GM20431 (cell line): Measurements from ENCODE around the gene PACSIN2.

Experiments used
- in situ Hi-C: fragments of 300-500 bp; cut with MseI, MboI; formaldehyde crosslinking; loops from one replicate; pipeline ENCODE4 v1.15.0; 2020; ENCODE audit warnings: low sequenced_read_pairs; ENCODE audit not compliant: unreplicated experiment

PACSIN2 gene

DNA sequence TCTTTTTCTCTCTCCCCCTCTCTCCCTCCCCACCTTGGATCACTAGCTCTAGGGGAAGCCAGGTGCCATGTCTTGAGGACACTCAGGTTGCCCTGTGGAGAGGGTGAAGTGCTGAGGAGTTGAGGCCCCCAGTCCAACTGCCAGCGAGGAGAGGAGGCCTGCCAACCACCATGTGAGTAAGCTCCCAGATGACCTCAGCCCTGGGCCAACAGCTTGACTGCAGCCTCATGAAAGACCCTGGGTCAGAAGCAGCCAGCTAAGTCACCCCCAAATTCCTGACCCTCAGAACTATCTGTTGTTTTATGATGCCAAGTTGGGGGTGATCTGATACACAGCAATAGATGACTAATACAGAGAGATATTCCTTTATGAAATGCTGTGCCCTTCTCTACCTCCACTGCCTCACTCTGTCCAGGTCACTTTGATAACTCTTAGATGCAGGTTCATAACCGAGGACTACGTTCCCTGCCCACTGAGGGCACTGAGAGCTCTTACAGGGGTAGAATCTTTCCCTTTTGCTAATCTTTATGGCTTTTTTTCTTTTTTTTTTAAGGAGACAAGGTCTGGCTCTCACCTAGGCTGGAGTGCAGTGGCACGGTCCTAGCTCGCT, 165.9 kb downstream of the PACSIN2 start:
- in situ Hi-C loops: no loop called here

DNA sequence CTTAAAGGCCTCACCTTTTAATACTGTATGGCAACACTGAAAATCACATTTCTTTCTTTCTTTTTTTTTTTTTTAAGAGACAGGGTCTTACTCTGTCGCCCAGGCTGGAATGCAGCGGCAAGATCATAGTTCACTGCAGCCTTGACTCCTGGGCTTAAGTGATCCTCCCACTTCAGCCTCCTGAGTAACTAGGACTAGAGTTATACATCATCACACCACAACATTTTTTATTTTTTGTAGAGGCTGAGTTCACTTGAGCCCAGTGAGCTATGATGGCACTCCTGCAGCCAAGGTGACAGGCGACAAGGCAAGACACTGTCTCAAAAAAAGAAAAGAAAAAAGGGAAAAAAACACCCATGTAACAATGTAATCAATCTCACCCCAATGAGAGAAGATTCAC, 167.8 kb downstream of the PACSIN2 start:
- in situ Hi-C loops: no loop called here

DNA sequence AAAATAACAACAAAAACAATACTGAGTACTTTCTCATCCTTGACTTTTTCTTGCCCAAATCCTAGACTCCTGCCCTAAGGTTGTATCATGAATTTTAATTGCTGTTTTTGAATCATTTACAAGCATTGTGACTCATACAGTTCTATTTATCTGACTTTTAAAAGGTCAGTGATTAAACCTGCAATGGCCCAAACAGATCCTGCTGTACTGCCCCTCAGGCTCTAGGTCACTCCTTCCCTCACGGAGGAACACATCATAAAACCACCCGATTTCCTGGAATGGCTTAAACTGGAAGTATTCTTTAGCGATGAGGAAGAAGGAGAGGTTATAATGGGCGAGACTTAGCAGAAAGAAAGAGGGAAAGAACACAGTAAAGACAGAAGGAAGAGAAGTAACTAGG, 170.2 kb downstream of the PACSIN2 start:
- in situ Hi-C loops: no loop called here

DNA sequence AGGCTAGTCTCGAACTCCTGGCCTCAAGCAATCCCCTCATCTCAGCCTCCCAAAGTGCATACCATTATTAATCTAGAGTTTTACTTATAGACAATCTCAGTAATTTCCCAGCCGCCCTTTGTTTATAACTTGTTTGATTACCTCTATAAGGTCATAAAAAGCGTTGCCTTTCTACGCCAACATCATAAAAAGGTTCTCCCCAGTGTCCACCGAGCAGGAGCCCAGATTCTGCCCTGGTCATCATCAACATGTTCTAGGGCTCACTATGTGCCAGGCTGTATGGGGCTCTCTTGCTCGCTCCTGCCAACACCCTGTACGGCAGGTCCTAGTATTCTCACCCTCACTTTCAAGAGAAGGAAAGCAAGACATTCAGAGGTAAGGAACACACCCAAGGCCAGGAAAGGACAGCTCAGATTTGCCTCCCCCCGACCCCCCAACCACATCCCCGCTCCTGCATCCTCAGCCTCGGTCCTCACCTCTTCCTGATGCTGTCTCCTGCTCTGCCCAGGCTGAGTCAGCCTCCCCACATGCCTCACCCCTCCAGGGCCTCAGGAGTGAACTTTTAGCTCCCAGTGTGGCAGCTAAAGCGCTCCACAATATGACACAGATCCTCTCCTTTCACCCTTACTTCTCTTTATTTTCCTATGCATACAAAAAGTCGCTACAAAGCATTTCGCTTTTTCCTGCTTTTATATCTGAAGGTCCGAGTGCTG, 172.1 kb downstream of the PACSIN2 start:
- in situ Hi-C loops: no loop called here

DNA sequence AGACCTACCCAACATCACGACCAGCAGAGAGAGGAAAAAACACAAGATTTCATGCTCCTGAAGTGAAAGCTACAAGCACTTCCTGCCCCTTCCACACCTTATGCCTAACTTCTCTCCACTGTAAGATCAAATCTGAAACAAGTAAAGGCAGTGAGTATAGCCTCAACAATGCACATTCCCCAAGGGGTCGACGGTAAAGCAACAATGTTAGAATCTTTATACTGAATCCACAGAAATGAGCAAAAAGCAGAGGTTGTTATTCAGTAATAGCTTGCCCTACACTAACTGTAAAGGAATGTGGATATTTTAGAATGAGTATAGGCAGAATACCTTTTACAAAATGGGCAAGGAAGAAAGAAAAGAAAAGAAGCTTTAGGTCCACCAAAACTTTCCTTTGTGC, 173.5 kb downstream of the PACSIN2 start:
- in situ Hi-C loops: no loop called here

DNA sequence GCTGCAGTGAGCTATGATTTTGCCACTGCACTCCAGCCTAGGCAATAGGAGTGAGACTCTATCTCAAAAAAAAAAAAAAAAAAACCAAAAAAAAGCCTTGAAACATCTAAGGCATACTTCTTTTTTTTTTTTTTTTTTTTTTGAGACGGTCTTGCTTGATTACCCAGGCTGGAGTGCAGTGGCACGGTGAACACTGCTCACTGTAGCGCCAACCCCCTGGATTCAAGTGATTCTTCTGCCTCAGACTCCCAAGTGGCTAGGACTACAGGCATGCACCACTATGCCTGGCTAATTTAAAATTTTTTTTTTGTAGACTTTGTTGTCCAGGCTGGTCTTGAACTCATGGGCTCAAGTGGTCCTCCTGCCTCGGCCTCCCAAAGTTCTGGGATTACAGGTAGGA, 177.4 kb downstream of the PACSIN2 start:
- in situ Hi-C loops: no loop called here

DNA sequence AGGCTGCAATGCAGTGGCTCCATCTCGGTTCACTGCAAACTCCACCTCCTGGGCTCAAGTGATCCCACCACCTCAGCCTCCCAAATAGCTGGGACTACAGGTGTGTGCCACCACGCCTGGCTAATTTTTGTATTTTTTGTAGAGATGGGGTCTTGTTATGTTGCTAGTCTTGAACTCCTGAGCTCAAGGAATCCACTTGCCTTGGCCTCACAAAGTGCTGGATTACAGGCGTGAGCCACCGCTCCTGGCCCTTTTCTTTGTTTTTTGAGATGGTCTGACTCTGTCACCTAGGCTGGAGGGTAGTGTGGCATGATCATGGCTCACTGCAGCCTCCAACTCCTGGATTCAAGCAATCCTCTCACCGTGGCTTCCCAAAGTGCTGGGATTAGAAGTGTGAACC, 178.9 kb downstream of the PACSIN2 start:
- in situ Hi-C loops: no loop called here

DNA sequence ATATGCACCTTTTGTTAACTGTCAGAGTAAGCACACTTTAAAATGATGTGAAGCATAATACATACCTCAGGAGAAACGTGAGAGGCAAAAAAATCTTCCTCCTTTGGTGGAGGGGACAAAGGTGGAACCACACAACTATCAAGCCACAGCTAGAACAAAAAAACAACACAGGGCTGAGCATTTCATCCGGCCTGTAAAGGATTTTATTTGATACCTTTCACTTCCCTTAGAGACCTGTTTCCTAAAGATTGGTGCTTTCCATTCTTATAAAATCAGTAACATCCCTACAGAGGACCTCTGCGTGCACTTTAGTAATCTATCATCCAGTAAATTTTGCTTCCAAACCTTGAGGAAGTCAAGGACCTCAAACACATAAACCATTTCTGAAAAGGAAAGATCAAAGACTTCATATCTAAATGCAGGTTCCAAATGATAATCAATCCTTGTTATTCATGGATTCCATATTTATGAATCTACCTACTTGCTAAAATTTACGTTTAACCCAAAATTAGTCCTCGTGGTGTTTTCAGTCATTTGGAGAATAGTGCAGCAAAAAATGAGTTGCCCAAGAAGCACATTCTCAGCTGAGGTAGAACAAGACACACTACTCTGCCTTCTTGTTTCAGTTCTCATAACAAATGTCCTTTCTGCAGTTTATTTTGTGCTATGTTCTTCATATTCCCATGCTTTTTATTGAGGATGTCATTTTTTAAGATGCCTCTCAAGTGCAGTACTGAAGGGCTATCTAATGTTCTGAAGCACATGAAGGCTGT, 180.6 kb downstream of the PACSIN2 start:
- in situ Hi-C loops: no loop called here

DNA sequence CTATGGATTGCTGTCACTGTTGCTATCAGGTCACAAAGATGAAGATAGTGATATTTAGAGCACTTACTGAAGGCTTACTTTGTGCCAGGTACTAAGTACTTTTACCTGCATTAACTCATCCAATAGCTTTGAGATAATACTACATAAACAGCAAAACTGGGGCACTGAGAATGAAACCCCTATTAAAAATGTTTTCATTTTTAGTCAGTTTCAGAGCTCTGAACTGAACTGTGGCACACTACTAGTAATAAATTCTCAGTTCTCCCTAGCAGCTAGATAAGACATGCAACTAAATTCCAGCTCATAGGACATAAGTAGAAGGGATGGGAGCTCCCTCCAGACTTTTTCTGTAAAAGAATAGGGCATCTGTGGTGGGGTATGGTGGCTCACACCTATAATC, 181.8 kb downstream of the PACSIN2 start:
- in situ Hi-C loops: no loop called here

DNA sequence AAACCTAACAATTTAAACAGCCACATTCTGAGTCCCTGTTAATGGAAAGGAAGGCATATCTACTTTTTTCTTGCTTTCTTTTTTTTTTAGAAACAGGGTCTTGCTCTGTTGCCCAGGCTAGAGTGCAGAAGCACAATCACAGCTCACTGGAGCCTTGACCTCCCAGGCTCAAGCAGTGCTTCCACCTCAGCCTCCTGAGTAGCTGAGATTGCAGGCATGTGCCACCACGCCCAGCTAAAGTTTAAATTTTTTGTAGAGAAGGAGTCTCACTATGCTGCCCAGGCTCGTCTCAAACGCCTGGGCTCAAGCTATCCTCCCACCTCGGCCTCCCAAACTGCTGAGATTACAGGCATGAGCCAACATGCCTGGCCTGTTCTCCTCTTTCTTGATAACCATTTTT, 183.2 kb downstream of the PACSIN2 start:
- in situ Hi-C loops: no loop called here

DNA sequence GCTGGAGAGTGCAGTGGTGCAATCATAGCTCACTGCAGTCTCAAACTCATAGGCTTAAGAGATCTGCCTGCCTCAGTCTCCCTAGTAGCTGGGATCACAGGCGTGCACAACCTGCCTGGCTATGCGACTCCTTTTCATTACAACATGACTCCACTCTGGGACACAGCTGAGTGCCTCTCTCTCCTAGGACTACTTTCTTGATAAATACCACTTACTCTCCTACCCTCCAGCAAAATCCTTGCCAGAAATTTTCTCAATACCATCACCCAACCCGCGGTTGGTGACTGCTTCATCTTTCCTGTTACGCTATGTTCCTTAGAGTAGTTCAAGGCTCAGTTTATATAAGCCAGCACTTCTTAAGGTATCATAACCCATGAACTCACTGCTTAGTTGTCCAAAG, 184.8 kb downstream of the PACSIN2 start:
- in situ Hi-C loops: no loop called here

DNA sequence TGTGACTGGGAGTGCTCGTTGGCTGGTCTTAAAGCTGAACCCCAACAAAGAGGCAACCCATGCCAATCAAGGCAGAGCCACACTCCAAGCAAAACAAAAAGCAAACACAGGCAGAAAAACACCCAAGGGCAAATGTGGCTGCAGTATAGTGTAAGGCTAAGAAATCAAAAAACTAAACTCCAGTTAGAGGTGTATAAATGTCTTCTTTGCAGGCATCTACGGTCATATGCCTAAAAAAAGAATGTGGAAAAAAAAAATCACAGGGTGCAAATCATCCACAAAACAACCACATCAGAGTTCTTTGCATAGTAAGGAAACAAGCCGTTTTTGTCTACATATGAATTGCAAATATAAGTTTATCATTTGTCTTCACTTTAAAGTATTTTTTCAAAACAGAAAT, 185.6 kb downstream of the PACSIN2 start:
- in situ Hi-C loops: no loop called here

DNA sequence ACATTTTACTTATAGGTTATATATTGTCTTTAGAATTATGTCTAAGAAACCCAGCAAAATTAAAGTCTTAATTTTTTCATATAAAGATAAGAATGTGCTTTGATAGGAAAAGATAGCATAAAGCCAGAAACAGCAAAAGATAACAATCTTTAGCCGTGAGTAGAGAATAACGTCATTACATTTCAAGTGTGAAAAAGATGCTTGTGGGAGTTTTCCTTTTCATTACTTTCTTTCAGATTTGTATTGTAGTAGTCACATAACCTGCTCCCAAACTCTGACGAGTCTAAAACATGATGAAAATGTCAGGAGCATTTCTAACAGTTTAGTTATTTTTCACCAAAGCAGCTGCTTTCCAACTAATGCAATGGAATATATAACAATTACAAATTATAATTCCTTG, 189.2 kb downstream of the PACSIN2 start:
- in situ Hi-C loops: no loop called here

GRCh38 chr22:42821386-42821785, 193.6 kb downstream of the PACSIN2 start:
- in situ Hi-C loops: no loop called here

DNA sequence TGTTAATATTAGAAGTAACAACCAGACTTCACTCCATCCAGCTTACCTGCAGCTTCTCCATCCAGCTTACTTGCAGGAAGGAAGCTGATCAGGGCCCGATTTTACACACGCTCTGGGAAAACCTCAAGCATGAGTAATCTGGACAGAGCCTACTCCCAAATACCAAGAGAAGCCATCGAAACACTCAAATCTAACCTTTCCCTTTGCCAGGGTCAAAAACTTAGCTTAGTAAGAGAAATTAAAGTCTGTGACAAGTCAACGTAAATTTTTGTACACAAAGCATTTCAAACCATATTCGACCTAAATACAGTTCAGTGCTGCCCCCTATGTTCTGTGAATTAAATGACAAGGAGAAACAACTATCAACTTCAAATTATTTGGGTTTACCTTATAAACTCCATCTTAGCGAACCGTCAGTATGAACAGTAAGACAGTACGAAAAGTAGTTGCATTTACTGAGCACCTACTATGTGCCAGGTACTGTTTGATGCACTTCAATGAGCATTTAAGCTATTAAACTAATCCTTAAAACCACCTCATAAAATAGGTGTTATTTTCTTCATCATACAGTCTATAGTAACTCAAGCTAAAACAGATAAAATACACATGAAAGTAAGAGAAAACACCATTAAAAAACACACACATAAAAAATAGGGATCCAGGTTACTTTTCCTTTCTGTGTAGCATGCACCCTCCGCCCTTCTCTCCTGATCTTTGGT, 194.7 kb downstream of the PACSIN2 start:
- in situ Hi-C loops: no loop called here
